ENCODE data around the gene P2RX3. TPM values are rescaled to one million over a fixed set of nuclear protein-coding genes. Genes with fewer than 3 reads are reported as not detected.
"Not testable (repeated sequence)": the region's sequence is repeated elsewhere in the genome, so short reads cannot be mapped to it uniquely, and the experiment has no call there.

Gene P2RX3
- total RNA-seq, 2 donors from 2014 or later, result 0.40 TPM; not detected in 1

DNA sequence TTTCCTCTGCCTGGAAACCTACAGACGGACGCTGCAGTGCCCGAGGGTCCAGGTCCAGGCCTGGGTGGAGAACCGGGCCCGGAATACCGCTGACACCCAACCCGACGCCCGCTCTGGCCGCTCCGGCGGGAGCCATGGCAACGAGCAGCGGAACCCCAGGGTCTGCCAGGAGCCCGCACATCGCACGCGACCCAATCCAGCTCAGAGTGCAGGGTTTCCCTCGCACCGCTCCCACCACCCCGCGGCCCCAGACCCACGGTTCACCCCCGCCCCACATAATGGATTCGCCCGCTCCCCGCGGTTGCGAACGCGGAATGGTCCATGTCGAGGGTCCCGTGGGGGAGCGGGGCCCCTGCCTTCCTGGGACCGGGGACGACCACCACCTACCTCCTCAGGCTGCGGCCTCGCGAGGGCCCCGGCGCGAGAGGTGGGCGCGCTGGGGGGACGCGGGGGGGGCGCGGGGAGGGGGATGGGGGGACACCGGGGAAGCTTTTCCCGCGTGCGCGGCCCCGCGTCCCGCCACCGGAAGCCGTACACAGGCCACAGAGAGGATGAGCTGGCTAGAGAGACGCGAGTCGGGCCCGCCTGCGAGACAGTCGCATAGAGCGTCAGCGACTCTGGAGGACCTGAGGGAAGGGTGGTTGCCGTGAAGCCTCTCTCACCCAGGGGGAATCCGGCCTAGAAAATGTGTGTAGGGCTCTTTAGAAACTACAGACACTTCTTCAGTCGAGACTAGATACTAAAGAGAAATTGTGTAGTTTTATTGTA is 2.6 kb upstream of the P2RX3 start, which contains the start of gene SSRP1:
SSRP1 (minus strand) TSS at position 550 of the 768 bp plus-strand sequence. CDS start 771 bp downstream, outside the sequence.
- peak within 1 kb of the TSS; percentile 80 to 89 for H3K27ac ChIP-seq
- peak within 1 kb of the TSS; percentile 61 to 88 for H3K4me3 ChIP-seq
- H3K27me3 ChIP-seq (replicated peaks; ENCODE audit: insufficient read depth), result no peaks in the 10 kb centered on the region
- TF ChIP-seq POLR2A (IDR thresholded peaks at IDR 0.05), result peak; percentile 21
- peak; percentile 76 for TF ChIP-seq POLR2AphosphoS5 (IDR thresholded peaks at IDR 0.05)
- TF ChIP-seq, protein P1, sequence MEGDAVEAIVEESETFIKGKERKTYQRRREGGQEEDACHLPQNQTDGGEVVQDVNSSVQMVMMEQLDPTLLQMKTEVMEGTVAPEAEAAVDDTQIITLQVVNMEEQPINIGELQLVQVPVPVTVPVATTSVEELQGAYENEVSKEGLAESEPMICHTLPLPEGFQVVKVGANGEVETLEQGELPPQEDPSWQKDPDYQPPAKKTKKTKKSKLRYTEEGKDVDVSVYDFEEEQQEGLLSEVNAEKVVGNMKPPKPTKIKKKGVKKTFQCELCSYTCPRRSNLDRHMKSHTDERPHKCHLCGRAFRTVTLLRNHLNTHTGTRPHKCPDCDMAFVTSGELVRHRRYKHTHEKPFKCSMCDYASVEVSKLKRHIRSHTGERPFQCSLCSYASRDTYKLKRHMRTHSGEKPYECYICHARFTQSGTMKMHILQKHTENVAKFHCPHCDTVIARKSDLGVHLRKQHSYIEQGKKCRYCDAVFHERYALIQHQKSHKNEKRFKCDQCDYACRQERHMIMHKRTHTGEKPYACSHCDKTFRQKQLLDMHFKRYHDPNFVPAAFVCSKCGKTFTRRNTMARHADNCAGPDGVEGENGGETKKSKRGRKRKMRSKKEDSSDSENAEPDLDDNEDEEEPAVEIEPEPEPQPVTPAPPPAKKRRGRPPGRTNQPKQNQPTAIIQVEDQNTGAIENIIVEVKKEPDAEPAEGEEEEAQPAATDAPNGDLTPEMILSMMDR (IDR thresholded peaks at IDR 0.05), result no peak
- intact Hi-C loops (cut with DNase I), result no loop called here
- WGBS, result 0% methylated on average over 52 of the region's 69 CpGs
- H3K9me3 ChIP-seq, result no peaks in the 10 kb centered on the region
- H3K36me3 ChIP-seq, result peaks cover 4 to 28% of the 10 kb centered on the region in 2 donors
- peak; percentile 82 for DNase-seq (ENCODE audit: low spot score)
- H3K4me1 ChIP-seq (replicated peaks), result no peaks in the 10 kb centered on the region

DNA sequence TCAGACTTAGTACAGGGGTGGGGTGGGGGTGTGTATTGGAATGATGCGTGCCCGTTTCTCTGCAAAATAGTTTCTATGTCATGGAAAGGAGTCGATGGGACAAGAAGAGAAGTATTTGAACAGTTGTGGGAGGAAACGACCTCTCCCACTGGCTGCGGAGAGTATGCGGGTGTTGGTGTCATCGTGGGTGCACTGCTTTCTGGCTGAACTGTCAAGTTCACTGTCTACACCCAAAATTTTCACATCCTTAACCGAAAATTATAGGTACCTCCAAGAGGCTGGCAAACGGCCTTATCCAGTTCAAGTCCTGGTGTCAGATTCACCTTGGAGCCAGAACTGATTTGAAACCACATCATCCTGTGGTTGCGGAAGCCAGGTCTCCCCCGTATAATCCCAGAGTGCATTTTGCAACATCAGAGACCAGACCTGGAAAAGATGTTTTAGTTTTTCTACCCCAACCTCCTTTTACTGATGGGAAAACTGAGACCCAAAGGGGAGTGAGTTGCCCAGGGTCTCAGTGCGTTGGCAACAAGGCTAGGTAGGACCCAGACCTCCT is 2.0 kb upstream of the P2RX3 start:
- TF ChIP-seq POLR2AphosphoS5 (IDR thresholded peaks at IDR 0.05) (no peak), POLR2A (IDR thresholded peaks at IDR 0.05) (no peak)
- TF ChIP-seq, protein P1 (IDR thresholded peaks at IDR 0.05), result no peak
- Histone ChIP-seq H3K27me3 (replicated peaks; ENCODE audit: insufficient read depth) (no peaks in the 10 kb centered on the region), H3K4me3 (peak overlapping the region; percentile 61 to 88), H3K4me1 (replicated peaks) (no peaks in the 10 kb centered on the region), H3K9me3 (no peaks in the 10 kb centered on the region), H3K27ac (peak overlapping the region; percentile 80 to 89), H3K36me3 (peaks cover 3 to 23% of the 10 kb centered on the region in 2 donors)
- DNase-seq (ENCODE audit: low spot score), result no peak
- WGBS, result 22% methylated on average over 12 of the region's 12 CpGs
- intact Hi-C loops (cut with DNase I), result no loop called here

DNA sequence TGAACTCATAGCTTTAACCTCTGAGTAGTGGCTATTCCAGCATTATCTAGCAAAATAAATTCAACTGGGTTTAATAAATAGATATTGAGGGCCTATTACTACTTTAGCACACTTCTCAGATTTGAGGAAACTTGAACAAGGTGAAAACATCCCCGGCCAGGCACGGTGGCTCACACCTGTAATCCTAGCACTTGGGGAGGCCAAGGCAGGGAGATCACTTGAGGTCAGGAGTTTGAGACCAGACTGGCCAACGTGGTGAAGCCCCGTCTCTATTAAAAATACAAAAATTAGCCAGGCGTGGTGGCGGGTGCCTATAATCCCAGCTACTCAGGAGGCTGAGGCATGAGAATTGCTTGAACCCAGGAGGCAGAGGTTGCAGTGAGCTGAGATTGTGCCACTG is 1.3 kb upstream of the P2RX3 start:
- H3K4me3 ChIP-seq; H3K27ac ChIP-seq; DNase-seq (ENCODE audit: low spot score); intact Hi-C loops (cut with DNase I); H3K27me3 ChIP-seq (replicated peaks; ENCODE audit: insufficient read depth); H3K9me3 ChIP-seq; H3K4me1 ChIP-seq (replicated peaks): not testable (repeated sequence)
- H3K36me3 ChIP-seq, result peaks cover under 1 to 16% of the 10 kb centered on the region in 2 donors
- 96% methylated on average over 6 of the region's 6 CpGs for WGBS

DNA sequence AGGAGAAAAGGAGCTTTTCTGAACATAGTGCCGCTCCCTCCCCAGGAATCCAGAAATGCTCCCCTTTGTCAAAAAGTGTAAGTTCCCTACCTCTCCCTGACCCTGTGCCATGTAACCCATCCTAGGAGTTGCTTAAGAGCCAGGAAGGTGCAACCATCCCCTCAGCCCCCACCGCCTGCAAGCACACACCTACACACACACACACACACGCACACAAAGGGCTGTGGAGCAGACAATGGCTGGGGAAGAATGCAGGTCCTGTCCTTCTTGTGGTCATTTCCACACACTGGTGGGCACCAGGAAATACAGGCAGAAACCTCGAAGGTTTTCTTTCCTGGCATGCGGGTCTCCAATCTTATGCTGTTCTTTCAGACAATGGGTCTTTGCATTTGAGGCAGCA is 1.2 kb downstream of the P2RX3 start:
- no peak overlapping the region for H3K4me3 ChIP-seq
- TF ChIP-seq POLR2A (IDR thresholded peaks at IDR 0.05) (no peak), POLR2AphosphoS5 (IDR thresholded peaks at IDR 0.05) (no peak)
- TF ChIP-seq, protein P1 (IDR thresholded peaks at IDR 0.05), result no peak
- no peak for DNase-seq (ENCODE audit: low spot score)
- no peaks in the 10 kb centered on the region for H3K27me3 ChIP-seq (replicated peaks; ENCODE audit: insufficient read depth)
- intact Hi-C loops (cut with DNase I), result no loop called here
- no peaks in the 10 kb centered on the region for H3K4me1 ChIP-seq (replicated peaks)
- WGBS, result 92% methylated on average over 5 of the region's 5 CpGs
- no peaks in the 10 kb centered on the region for H3K36me3 ChIP-seq
- H3K9me3 ChIP-seq, result no peaks in the 10 kb centered on the region
- H3K27ac ChIP-seq, result no peak overlapping the region

DNA sequence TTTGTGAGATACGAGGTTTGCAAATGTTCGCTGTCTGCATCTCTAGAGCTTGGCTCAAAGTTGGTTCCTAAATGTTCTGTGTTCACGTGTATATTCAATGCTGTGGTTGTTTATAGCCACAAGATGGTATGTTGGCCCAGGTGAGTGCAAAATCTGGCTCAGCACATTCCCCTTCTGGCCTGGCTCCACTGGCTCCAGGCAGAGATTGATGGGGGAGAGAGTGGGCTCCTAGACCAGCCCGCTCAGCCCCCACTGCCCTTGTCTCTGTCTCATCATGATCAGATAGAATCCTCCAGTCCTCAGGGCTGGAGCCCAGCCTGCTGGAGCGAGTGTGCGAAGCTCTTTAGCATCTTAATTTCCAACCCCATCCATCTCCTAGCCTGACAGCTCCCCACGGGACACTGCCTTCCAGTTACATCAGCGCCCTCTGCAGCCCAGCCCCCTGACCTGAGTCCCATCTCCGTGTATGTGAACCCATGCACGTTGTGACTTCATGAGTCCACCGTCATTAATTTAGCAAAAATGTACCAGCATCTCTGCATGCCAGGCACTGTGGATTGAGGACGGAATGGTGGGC is 2.0 kb downstream of the P2RX3 start:
- Histone ChIP-seq H3K9me3 (no peaks in the 10 kb centered on the region), H3K4me1 (replicated peaks) (no peaks in the 10 kb centered on the region), H3K27ac (no peak overlapping the region), H3K27me3 (replicated peaks; ENCODE audit: insufficient read depth) (no peaks in the 10 kb centered on the region), H3K4me3 (no peak overlapping the region), H3K36me3 (no peaks in the 10 kb centered on the region)
- DNase-seq (ENCODE audit: low spot score), result no peak
- TF ChIP-seq POLR2A (IDR thresholded peaks at IDR 0.05) (no peak), POLR2AphosphoS5 (IDR thresholded peaks at IDR 0.05) (no peak)
- TF ChIP-seq, protein P1 (IDR thresholded peaks at IDR 0.05), result no peak
- WGBS, result 23% methylated on average over 12 of the region's 12 CpGs
- intact Hi-C loops (cut with DNase I), result loop anchor here (10.0 kb wide), 1 partner anchor 185 kb away; no protein-coding TSS in a partner anchor

Data from prostate gland (tissue), 2 donors.